GM19193 (cell line): Measurements from ENCODE around the gene CD69.

Experiments used
- POLR2A ChIP-seq: IDR thresholded peaks from 4 replicates; pipeline ENCODE4 v1.6.1; 2011; ENCODE audit not compliant: insufficient read depth, insufficient read length; ENCODE audit errors: extremely low read depth

CD69 gene

GRCh38 chr12:9792185-9792900 lies 31.6 kb upstream of the CD69 start:
- no peak for TF ChIP-seq POLR2A

- TF ChIP-seq POLR2A = no peak
Measured at GRCh38 chr12:9786726-9787717, 26.3 kb upstream of the CD69 start.

- no peak for TF ChIP-seq POLR2A
Measured at GRCh38 chr12:9784816-9785215, 24.1 kb upstream of the CD69 start.

- TF ChIP-seq POLR2A = no peak
Measured at GRCh38 chr12:9784326-9784725, 23.6 kb upstream of the CD69 start.

GRCh38 chr12:9782547-9783382 lies 22.1 kb upstream of the CD69 start:
- no peak for TF ChIP-seq POLR2A

- no peak for TF ChIP-seq POLR2A
Measured at GRCh38 chr12:9781360-9781759, 20.7 kb upstream of the CD69 start.

GRCh38 chr12:9779209-9779608 lies 18.5 kb upstream of the CD69 start:
- TF ChIP-seq POLR2A = no peak

- no peak for TF ChIP-seq POLR2A
Measured at GRCh38 chr12:9776781-9777180, 16.1 kb upstream of the CD69 start.

GRCh38 chr12:9773216-9773877 lies 12.6 kb upstream of the CD69 start:
- TF ChIP-seq POLR2A = no peak

GRCh38 chr12:9763025-9763424 lies 2.3 kb upstream of the CD69 start:
- TF ChIP-seq POLR2A = no peak

- no peak for TF ChIP-seq POLR2A
Measured at GRCh38 chr12:9762369-9762768, 1.7 kb upstream of the CD69 start.

- no peak for TF ChIP-seq POLR2A
Measured at GRCh38 chr12:9761419-9761781, 699 bp upstream of the CD69 start.

GRCh38 chr12:9760120-9760519 lies 581 bp downstream of the CD69 start:
- no peak for TF ChIP-seq POLR2A

GRCh38 chr12:9759694-9760093 lies 1.0 kb downstream of the CD69 start:
- TF ChIP-seq POLR2A = no peak
